ENCODE measurements around the gene RTTN.

The RTTN gene

GRCh38 chr18:70074116-70074515 lies 131.4 kb downstream of the RTTN start:
- no peak for DNase-seq (ENCODE audit: low spot score)

GRCh38 chr18:70073432-70073831 lies 132.1 kb downstream of the RTTN start:
- no peak for DNase-seq (ENCODE audit: low spot score)

- no peak for DNase-seq (ENCODE audit: low spot score)
These were observed 132.8 kb downstream of the RTTN start for GRCh38 chr18:70072678-70073077.

GRCh38 chr18:70069965-70070364 lies 135.5 kb downstream of the RTTN start:
- no peak for DNase-seq (ENCODE audit: low spot score)

- no peak for DNase-seq (ENCODE audit: low spot score)
These were observed 136.1 kb downstream of the RTTN start for GRCh38 chr18:70069382-70069781.

- no peak for DNase-seq (ENCODE audit: low spot score)
These were observed 136.5 kb downstream of the RTTN start for GRCh38 chr18:70068981-70069380.

- no peak for DNase-seq (ENCODE audit: low spot score)
These were observed 145.8 kb downstream of the RTTN start for GRCh38 chr18:70059684-70060083.

- DNase-seq (ENCODE audit: low spot score), result no peak
These were observed 146.6 kb downstream of the RTTN start for GRCh38 chr18:70058916-70059315.

GRCh38 chr18:70047931-70048603 lies 157.4 kb downstream of the RTTN start:
- no peak for DNase-seq (ENCODE audit: low spot score)

- no peak for DNase-seq (ENCODE audit: low spot score)
These were observed 158.7 kb downstream of the RTTN start for GRCh38 chr18:70046796-70047195.

GRCh38 chr18:70046207-70046606 lies 159.3 kb downstream of the RTTN start:
- no peak for DNase-seq (ENCODE audit: low spot score)

- peak; percentile 79 for DNase-seq (ENCODE audit: low spot score)
These were observed 160.9 kb downstream of the RTTN start for GRCh38 chr18:70044632-70045031.

- DNase-seq (ENCODE audit: low spot score), result no peak
These were observed 163.9 kb downstream of the RTTN start for GRCh38 chr18:70041459-70042050.

GRCh38 chr18:70039186-70039585 lies 166.3 kb downstream of the RTTN start:
- DNase-seq (ENCODE audit: low spot score), result no peak

- DNase-seq (ENCODE audit: low spot score), result no peak
These were observed 167.9 kb downstream of the RTTN start for GRCh38 chr18:70037431-70038061.

- DNase-seq (ENCODE audit: low spot score), result no peak
These were observed 168.6 kb downstream of the RTTN start for GRCh38 chr18:70036771-70037347.

- no peak for DNase-seq (ENCODE audit: low spot score)
These were observed 169.3 kb downstream of the RTTN start for GRCh38 chr18:70036168-70036567.

- no peak for DNase-seq (ENCODE audit: low spot score)
These were observed 174.3 kb downstream of the RTTN start for GRCh38 chr18:70031221-70031620.

- DNase-seq (ENCODE audit: low spot score), result no peak
These were observed 174.8 kb downstream of the RTTN start for GRCh38 chr18:70030728-70031127.

GRCh38 chr18:70029163-70029562 lies 176.3 kb downstream of the RTTN start:
- no peak for DNase-seq (ENCODE audit: low spot score)

GRCh38 chr18:70028734-70029133 lies 176.8 kb downstream of the RTTN start:
- DNase-seq (ENCODE audit: low spot score), result no peak

GRCh38 chr18:70028084-70028483 lies 177.4 kb downstream of the RTTN start:
- DNase-seq (ENCODE audit: low spot score), result no peak

GRCh38 chr18:70025580-70025979 lies 179.9 kb downstream of the RTTN start:
- no peak for DNase-seq (ENCODE audit: low spot score)
